Stimulated activated CD4-positive, alpha-beta T cell treated with anti-CD3 and anti-CD28 coated beads, TNF-alpha, amount 100 ng/mL, for 1 hour (primary cell): ENCODE data around the gene MS4A10.

Source experiments
- DNase-seq, 3 donors: peaks; one replicate each; pipeline ENCODE4 v3.0.0-alpha.2; 2020; ENCODE audit warnings: low read depth in 3 of 3, low spot score in 1 of 3

Gene MS4A10

DNA sequence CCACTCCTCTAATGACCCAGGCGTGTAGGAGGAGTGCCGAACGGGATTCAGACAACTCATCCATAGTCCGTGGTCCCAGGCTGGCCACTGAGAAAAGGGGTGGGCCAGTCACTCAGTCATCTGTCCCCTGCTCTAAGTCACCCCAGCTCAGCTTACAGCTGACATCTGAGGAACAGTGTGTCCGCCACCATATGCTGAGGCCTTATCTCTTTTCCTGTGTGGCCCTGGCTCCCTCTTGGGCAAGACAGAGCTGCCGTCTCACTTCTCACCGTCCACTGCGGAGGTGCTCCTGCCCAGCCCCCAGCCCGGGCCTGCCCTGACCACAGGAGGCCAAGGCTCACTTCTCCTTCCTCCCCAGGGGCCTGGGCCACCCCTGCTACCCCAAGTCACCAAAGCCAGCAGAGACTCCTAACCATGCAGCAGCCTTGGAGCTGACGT, 63.6 kb downstream of the MS4A10 start:
- DNase-seq, result no peak

DNA sequence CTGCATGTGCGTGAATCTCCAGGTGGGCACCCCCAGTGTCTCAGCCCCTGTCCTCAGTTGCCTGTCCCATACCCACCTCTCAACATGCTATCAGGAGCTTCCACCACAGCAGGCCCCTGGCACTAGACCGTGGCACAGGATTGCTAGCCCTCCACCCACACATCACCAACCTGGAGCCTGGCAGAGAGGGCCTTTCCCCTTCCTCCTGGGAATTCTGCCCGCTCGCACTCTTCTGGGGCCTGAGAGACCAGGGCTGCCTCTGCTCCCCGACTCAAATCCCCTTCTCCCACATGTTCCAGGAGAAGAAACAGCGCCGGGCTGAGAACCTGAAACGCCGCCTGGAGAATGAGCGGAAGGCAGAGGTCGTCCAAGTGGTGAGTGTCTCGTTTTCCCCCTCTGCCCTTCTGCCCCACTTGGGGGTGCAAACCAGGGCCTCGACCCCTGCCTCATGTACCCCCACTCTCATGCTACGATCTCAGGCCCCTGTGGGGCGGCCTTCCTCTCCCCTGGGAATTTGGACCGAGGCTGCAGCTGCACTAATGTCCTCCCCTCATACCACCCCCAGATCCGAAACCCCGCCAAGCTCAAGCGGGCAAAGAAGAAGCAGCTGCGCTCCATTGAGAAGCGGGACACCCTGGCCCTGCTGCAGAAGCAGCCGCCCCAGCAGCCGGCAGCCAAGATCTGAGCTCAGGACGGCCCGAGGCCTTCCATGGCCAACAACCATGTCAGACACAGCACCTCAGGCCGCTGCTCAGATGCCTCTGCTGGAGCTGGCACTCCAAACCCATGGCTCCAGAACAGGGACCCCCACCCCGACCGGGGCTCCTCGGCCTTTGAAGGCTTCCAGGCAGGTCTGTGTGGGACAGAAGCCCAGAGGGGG, 64.7 kb downstream of the MS4A10 start:
- no peak for DNase-seq
